NCI-H1930 (cell line): Measurements from ENCODE around the gene SHC2.
"Not testable (repeated sequence)": the region's sequence is repeated elsewhere in the genome, so short reads cannot be mapped to it uniquely, and the experiment has no call there.

Experiments used
- DNase-seq, 2 experiments: peaks; one replicate each; lab custom pipeline; 2025; lab: John Stamatoyannopoulos, UW

SHC2 gene

DNA sequence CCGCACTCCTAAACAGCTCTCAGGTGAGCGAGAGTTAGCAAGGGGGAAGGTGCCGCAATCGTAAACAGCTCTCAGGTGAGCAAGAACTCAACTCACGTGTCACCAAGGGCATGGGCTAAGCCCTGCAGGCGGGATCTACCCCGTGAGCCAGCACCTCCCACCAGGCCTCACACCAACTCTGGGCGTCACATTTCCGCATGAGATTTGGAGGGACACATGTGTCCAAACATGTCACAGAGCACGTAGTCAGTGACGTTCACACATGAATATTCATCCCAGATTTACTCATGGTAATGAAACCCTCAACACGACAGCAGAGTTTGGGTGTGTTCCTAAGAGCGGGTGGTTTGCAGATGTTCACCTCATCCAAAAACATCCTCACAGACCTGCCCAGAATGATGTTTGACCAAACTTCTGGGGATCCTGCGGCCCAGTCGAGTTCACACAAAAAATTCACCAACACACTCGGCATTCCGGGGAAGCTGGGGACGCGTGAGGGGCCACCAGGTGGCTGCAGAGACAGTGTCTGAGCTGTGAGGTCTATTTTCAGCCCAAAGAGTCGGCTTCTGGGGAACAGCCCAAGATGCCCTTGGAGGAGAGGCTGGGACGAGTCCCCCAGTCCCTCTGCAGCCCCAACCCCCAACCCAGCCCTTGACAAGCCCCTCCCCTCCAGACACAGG, 71.4 kb downstream of the SHC2 start:
- no peak for DNase-seq

GRCh38 chr19:388691-389090, 72.1 kb downstream of the SHC2 start:
- no peak for DNase-seq

- DNase-seq: no peak
Measured at GRCh38 chr19:387777-388176, 73.1 kb downstream of the SHC2 start.

GRCh38 chr19:386632-387301, 74.1 kb downstream of the SHC2 start:
- not testable (repeated sequence) for DNase-seq

DNA sequence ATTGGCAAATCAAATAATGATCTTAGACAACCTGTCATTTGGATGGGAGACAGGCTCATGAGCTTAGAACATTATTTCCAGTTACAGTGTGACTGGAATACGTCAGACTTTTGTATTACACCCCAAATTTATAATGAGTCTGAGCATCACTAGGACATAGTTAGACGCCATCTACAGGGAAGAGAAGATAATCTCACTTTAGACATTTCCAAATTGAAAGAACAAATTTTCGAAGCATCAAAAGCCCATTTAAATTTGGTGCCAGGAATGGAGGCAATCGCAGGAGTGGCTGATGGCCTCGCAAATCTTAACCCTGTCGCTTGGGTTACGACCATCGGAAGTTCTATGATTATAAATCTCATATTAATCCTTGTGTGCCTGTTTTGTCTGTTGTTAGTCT, 74.6 kb downstream of the SHC2 start:
- DNase-seq: not testable (repeated sequence)

- DNase-seq: no peak
Measured at GRCh38 chr19:384799-385169, 76.0 kb downstream of the SHC2 start.

- no peak for DNase-seq
Measured at GRCh38 chr19:383922-384798, 76.7 kb downstream of the SHC2 start.

GRCh38 chr19:383040-383439, 77.8 kb downstream of the SHC2 start:
- DNase-seq: no peak

GRCh38 chr19:382578-382977, 78.3 kb downstream of the SHC2 start:
- not testable (repeated sequence) for DNase-seq

GRCh38 chr19:381901-382300, 78.9 kb downstream of the SHC2 start:
- DNase-seq: not testable (repeated sequence)

- DNase-seq: not testable (repeated sequence)
Measured at GRCh38 chr19:380618-381219, 80.1 kb downstream of the SHC2 start.

- DNase-seq: no peak
Measured at GRCh38 chr19:379796-380195, 81.0 kb downstream of the SHC2 start.

DNA sequence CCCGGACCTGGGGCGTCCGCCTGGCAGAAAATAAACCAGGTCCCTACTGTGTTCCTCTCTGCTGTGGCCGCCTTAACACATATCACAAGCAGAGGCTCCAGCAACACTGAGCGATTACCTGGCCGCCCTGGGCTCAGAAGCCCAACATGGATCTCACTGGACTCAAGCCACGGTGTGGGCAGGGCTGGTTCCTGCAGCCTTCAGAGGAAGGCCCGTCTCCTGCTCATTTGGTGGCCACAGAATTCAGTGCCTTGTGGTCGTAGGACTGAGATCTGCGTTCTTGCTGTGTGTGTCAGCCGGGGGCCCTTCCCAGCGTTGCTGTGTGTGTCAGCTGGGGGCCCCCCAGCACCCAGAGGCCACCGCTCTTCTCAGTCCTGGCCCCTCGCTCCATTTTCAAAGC, 82.1 kb downstream of the SHC2 start:
- no peak for DNase-seq

- no peak for DNase-seq
Measured at GRCh38 chr19:377801-378581, 82.8 kb downstream of the SHC2 start.

DNA sequence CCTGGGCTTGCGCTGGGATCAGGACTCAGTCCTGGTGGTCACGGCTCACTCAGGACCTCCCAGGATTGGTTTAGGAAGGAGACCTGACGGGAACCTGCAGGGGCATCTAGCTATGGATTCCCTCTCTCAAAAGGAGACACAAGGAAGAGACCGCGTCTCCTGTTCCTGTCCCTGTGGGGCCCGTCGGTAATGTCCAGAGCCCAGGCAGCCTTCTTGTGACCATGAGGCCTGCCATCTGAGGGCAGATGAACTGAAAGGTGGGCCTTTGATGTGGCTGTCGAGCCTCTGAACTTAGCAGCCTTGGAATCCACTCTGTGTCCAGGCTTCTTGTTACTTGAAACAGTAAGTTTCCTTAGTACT, 84.7 kb downstream of the SHC2 start:
- DNase-seq: no peak

- DNase-seq: no peak
Measured at GRCh38 chr19:375395-376110, 85.3 kb downstream of the SHC2 start.

DNA sequence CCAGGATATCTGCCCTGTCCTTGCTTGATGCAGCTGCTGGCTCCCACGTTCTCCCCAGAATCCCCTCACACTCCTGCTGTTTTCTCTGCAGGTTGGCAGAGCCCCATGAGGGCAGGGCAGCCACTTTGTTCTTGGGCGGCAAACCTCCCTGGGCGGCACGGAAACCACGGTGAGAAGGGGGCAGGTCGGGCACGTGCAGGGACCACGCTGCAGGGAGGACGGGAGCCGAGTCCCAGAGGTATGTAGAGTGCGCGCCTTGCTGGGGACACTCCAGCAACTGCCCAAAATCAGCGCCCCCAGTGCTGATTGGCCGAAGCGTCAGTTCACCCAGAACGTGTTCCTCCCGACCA, 86.0 kb downstream of the SHC2 start:
- no peak for DNase-seq

DNA sequence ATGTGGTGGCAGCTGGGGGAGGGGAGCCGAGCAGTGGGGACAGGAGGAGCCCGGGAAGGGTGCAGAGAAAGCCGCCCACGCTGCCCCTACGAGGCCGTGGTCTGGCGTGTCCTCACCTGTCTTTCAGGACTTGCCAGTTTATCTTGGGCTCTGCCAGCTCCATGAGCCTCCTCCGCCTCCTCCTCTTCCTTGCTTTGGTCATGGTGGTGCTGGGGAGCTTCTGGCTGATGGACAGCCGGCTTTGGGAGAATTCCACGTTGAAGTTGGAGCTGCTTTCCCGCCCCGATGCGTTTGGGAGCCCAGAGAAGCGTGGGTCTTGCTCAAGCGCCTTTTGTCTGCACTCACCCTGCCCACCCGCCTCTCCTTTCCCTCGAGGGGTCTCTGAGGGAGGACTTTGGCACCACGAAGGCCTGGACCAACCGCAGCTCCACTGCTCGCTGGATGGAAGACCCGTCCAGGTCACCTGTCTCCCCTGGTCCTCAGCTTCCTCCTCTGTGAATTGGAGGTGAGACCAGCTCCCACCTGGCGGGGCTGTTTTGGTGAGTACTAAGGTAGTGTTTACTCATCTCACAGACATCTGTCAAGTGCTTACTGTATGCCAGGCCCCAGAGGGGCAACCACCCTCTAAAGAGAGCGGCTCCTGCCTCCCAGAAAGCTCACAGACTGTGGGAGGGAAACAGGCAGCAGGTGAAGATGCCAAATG, 86.5 kb downstream of the SHC2 start:
- DNase-seq: no peak

- no peak for DNase-seq
Measured at GRCh38 chr19:373391-374182, 87.2 kb downstream of the SHC2 start.
